Tibial nerve (tissue), 4 donors: ENCODE data around the gene ROCK2. TPM values are rescaled to one million over a fixed set of nuclear protein-coding genes. Genes with fewer than 3 reads are reported as not detected.

ENCODE experiments used
- DNase-seq, 2 donors: peaks; one replicate each; pipeline ENCODE4 v3.0.0-alpha.2; 2019; ENCODE audit warnings: low spot score in 2 of 2
- H3K27ac ChIP-seq, 4 donors: fragments of 200-600 bp; sonication (generic) in 3 of 4; one replicate each; pipeline ENCODE4 v1.5.1; 2017 to 2019; ENCODE audit warnings: mild to moderate bottlenecking in 1 of 4
- H3K27me3 ChIP-seq, 2 donors: fragments of 200-600 bp; sonication (generic) in 1 of 2; one replicate each; pipeline versions ENCODE4 v1.5.1 to v1.6.0; 2017 to 2019
- H3K36me3 ChIP-seq, 3 donors: fragments of 200-600 bp; sonication (generic); one replicate each; pipeline ENCODE4 v1.5.1; 2018 to 2019
- H3K4me1 ChIP-seq, 4 donors: fragments of 200-600 bp; sonication (generic) in 3 of 4; one replicate each; pipeline ENCODE4 v1.5.1; 2017 to 2019
- H3K4me3 ChIP-seq, 4 donors: fragments of 200-600 bp; sonication (generic) in 3 of 4; one replicate each; pipeline ENCODE4 v1.5.1; 2017 to 2019; ENCODE audit warnings: mild to moderate bottlenecking in 1 of 4, moderate library complexity in 1 of 4
- H3K9me3 ChIP-seq, 4 donors: fragments of 200-600 bp; sonication (generic) in 3 of 4; one replicate each; pipeline ENCODE4 v1.5.1; 2017 to 2019
- CTCF ChIP-seq, 5 experiments: fragments of 200-600 bp in 3 of 5; fragments of 450-650 bp in 2 of 5; sonication (generic) in 3 of 5; IDR thresholded peaks; one replicate each; pipeline ENCODE4 v1.5.1; 2016 to 2019; ENCODE audit warnings: antibody characterized with exemption in 5 of 5, mild to moderate bottlenecking in 3 of 5, moderate library complexity in 2 of 5
- EP300 ChIP-seq, 2 donors: sonication (generic); formaldehyde crosslinking; IDR thresholded peaks; one replicate each; pipeline ENCODE4 v1.6.1; 2017; ENCODE audit warnings: antibody characterized with exemption in 2 of 2, mild to moderate bottlenecking in 1 of 2
- POLR2A ChIP-seq, 2 donors: fragments of 450-650 bp; IDR thresholded peaks; one replicate each; pipeline ENCODE4 v1.6.1; 2017; ENCODE audit warnings: antibody characterized with exemption in 2 of 2, mild to moderate bottlenecking in 2 of 2, moderate library complexity in 2 of 2
- WGBS, 2 donors: methylation state at CpG; one replicate each; pipeline ENCODE4 v1.1.5; 2018; 5-methylcytosine and 5-hydroxymethylcytosine counted together
- total RNA-seq, 4 donors: library from RNA; depleted of rRNA; stranded (reverse); fragments of >200 nt; gene quantifications; one replicate each; pipeline ENCODE4 v1.1.0, GENCODE V29; 2016

ROCK2 gene
- total RNA-seq, 4 donors from 2014 or later, result 56.4 to 81.6 (median 60.7) TPM

GRCh38 chr2:11286323-11286722 is 58.1 kb downstream of the ROCK2 start:
- no peaks in the 10 kb centered on the region for H3K27me3 ChIP-seq
- peaks cover 0 to 43% (median 6%) of the 10 kb centered on the region in 3 donors for H3K36me3 ChIP-seq
- peaks cover 0 to 15% (median 4%) of the 10 kb centered on the region in 4 donors for H3K4me1 ChIP-seq
- TF ChIP-seq EP300 (IDR thresholded peaks at IDR 0.05) (no peak), CTCF (IDR thresholded peaks at IDR 0.05) (no peak), POLR2A (IDR thresholded peaks at IDR 0.05) (no peak)
- DNase-seq, result no peak
- H3K9me3 ChIP-seq, result peaks cover 0 to 9% (median 0%) of the 10 kb centered on the region in 4 donors
- no peak overlapping the region for H3K27ac ChIP-seq
- H3K4me3 ChIP-seq, result no peak overlapping the region

- H3K4me1 ChIP-seq, result peaks cover 0 to 15% (median 4%) of the 10 kb centered on the region in 4 donors
- H3K27ac ChIP-seq, result no peak overlapping the region
- peaks cover 0 to 9% (median 0%) of the 10 kb centered on the region in 4 donors for H3K9me3 ChIP-seq
- no peaks in the 10 kb centered on the region for H3K27me3 ChIP-seq
- H3K4me3 ChIP-seq, result no peak overlapping the region
- WGBS, 2 donors, result 95 to 100% methylated on average over 2 of the region's 2 CpGs
- TF ChIP-seq EP300 (IDR thresholded peaks at IDR 0.05) (no peak), POLR2A (IDR thresholded peaks at IDR 0.05) (no peak), CTCF (IDR thresholded peaks at IDR 0.05) (no peak)
- no peak for DNase-seq
- H3K36me3 ChIP-seq, result peaks cover 0 to 43% (median 6%) of the 10 kb centered on the region in 3 donors
Observed at GRCh38 chr2:11285499-11285898, 58.9 kb downstream of the ROCK2 start.

GRCh38 chr2:11281186-11281585 is 63.2 kb downstream of the ROCK2 start:
- TF ChIP-seq CTCF (IDR thresholded peaks at IDR 0.05) (no peak), POLR2A (IDR thresholded peaks at IDR 0.05) (no peak), EP300 (IDR thresholded peaks at IDR 0.05) (no peak)
- 71 to 84% methylated on average over 3 of the region's 3 CpGs for WGBS, 2 donors
- Histone ChIP-seq H3K36me3 (peaks cover 0 to 55% (median 6%) of the 10 kb centered on the region in 3 donors), H3K9me3 (peaks cover 0 to 9% (median 0%) of the 10 kb centered on the region in 4 donors), H3K4me3 (no peak overlapping the region), H3K27ac (no peak overlapping the region), H3K4me1 (peaks cover 0 to 2% (median 0%) of the 10 kb centered on the region in 4 donors), H3K27me3 (no peaks in the 10 kb centered on the region)
- no peak for DNase-seq

GRCh38 chr2:11280713-11281112 is 63.7 kb downstream of the ROCK2 start:
- TF ChIP-seq EP300 (IDR thresholded peaks at IDR 0.05), result no peak
- no peak for TF ChIP-seq CTCF (IDR thresholded peaks at IDR 0.05)
- TF ChIP-seq POLR2A (IDR thresholded peaks at IDR 0.05), result no peak
- peaks cover 0 to 9% (median 0%) of the 10 kb centered on the region in 4 donors for H3K9me3 ChIP-seq
- H3K4me3 ChIP-seq, result no peak overlapping the region
- H3K27me3 ChIP-seq, result no peaks in the 10 kb centered on the region
- peaks cover 0 to 6% (median 0%) of the 10 kb centered on the region in 4 donors for H3K4me1 ChIP-seq
- no peak for DNase-seq
- WGBS, 2 donors, result 93 to 97% methylated on average over 3 of the region's 3 CpGs
- H3K36me3 ChIP-seq, result peaks cover 0 to 50% (median 6%) of the 10 kb centered on the region in 3 donors
- H3K27ac ChIP-seq, result no peak overlapping the region

- DNase-seq, result no peak
- Histone ChIP-seq H3K27me3 (no peaks in the 10 kb centered on the region), H3K9me3 (peaks cover 0 to 9% (median 0%) of the 10 kb centered on the region in 4 donors), H3K4me3 (no peak overlapping the region), H3K4me1 (peaks cover 0 to 7% (median 0%) of the 10 kb centered on the region in 4 donors), H3K27ac (no peak overlapping the region), H3K36me3 (peaks cover 0 to 40% (median 6%) of the 10 kb centered on the region in 3 donors)
- TF ChIP-seq CTCF (IDR thresholded peaks at IDR 0.05) (no peak), POLR2A (IDR thresholded peaks at IDR 0.05) (no peak), EP300 (IDR thresholded peaks at IDR 0.05) (no peak)
- WGBS, 2 donors, result 64 to 89% methylated on average over 4 of the region's 4 CpGs
Observed at GRCh38 chr2:11279398-11279797, 65.0 kb downstream of the ROCK2 start.
